ENCODE results near the gene TRMT11. TPM values are rescaled to one million over a fixed set of nuclear protein-coding genes. Genes with fewer than 3 reads are reported as not detected.

Gene TRMT11
- total and polyA plus RNA-seq, 3 experiments from 2014 or later: 14.8 to 37.9 (median 35.8) TPM

DNA sequence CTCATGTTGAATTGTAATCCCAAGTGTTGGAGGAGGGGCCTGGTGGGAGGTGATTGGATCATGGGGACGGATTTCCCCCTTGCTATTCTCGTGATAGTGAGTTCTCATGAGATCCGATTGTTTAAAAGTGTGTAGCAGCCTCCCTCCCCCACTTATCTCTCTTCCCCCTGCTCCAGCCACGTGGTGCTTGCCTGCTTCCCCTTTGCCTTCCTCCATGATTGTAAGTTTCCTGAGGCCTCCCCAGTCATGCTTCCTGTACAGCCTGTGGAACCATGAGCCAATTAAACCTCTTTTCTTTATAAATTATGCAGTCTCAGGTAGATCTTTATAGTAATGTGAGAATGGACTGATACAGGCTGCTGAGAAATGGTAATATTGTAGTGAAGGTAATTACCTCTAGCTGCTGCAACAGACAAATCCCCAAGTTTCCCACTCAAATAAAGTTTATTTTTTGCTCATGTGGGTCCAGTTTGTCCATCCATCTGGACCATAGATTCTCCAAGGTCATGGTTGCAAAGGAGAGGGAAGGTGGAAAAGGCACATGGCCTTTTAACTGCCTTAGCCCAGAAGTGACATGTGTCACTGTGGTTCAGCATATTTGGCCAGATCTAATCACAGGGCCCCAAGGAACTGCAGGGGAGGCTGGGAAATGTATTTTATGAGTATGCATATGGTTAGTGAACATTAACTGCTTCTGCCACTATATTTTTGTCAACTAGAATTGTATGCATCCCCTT is 89.2 kb downstream of the TRMT11 start:
- Mint-ChIP-seq H3K36me3 (peaks cover 3 to 24% (median 12%) of the 10 kb centered on the region in 3 donors), H3K27me3 (peaks cover 0 to 2% of the 10 kb centered on the region in 2 donors), H3K27ac (no peak overlapping the region), H3K4me3 (no peak overlapping the region), H3K9me3 (no peaks in the 10 kb centered on the region), H3K4me1 (no peaks in the 10 kb centered on the region)
- no peak overlapping the region for H3K27ac ChIP-seq (ENCODE audit: low read depth, low read length)
- no peaks in the 10 kb centered on the region for H3K4me1 ChIP-seq (ENCODE audit: insufficient read depth, low read length)
- H3K27me3 ChIP-seq (ENCODE audit: insufficient read depth, low read length, poor library complexity, severe bottlenecking): no peaks in the 10 kb centered on the region
- POLR2A ChIA-PET: no interaction called here
- H3K9me3 ChIP-seq (ENCODE audit: low read length): no peaks in the 10 kb centered on the region
- H3K36me3 ChIP-seq (ENCODE audit: insufficient read depth, low read length): no peaks in the 10 kb centered on the region
- CTCF ChIA-PET: no interaction called here
- DNase-seq: no peak
- no peak overlapping the region for H3K4me3 ChIP-seq (ENCODE audit: low read length)

DNA sequence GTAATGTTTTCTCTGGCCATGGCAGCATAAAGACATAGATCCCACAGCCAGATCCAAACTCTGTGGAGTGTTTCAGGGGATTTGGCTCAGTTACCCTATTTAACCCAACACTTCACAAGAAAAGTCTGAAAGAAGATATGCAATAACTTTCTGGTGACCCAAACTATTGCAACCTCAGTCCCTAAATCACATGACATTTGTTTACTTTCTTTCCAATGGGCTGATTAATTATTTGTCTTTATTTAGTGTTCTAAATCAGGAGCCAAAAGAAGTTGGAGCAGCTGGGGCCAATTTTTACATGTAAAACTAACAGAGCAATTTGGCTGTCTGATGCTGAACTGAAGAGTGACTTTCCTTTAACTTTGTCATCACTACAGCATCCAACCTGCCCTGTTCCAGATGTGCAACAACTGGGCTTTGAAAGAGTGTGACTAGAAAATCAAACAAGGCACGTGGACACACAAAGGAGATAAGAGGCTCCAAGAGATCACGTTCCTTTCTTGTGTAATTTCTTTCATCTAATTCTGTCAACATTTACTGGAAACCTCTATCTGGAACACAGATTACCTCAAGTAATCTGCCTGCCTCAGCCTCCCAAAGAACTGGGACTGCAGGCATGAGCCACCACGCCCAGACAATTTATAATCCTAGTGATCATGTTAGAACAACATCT is 90.8 kb downstream of the TRMT11 start:
- no peaks in the 10 kb centered on the region for H3K36me3 ChIP-seq (ENCODE audit: insufficient read depth, low read length)

DNA sequence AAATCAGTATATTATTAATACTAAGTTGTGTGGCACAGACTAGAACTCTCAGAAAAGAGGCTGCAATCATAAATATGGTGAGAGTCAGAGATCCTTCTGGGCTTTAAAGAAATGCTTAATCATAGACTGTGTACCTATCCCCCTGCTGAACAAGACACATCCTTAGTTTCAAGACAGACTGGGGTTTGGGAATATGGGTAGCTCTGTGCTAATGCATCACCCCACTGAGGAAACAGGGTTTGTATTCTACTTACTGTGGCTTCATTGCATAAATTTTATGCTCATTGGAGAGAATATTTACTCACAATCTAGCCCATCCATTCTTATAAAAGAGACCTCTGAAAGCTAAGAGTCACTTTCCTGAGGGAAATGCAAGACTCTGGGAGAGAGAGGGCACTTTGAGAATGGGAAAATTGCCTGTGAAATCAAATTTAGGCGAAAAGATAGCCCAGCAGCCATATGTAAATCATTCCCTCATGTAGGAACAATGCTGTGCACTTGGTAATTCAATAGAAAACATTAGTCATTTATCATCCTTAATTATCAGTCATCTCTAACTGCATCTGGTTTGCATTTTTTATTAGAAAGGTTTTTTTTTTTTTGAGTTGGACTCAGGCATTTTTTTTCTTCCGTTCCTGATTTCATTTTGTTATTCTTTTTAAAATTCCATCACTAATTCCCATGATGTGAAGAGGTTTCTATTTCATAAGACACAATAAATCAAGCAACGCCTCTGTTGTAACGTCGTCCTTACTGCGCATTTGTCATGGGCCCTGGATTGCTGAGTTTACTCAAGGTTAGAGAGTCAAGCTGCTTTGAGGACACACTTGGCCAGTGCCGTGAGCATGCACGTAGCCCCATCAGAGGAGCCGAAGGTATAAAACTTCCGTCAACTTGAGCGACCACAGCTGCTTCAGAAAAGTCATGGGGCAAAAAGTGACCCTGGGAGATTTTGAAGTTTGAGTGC is 91.8 kb downstream of the TRMT11 start:
- H3K36me3 Mint-ChIP-seq: peaks cover 3 to 18% (median 8%) of the 10 kb centered on the region in 3 donors
- Histone ChIP-seq H3K27me3 (ENCODE audit: insufficient read depth, low read length, poor library complexity, severe bottlenecking) (no peaks in the 10 kb centered on the region), H3K4me1 (ENCODE audit: insufficient read depth, low read length) (no peaks in the 10 kb centered on the region), H3K36me3 (ENCODE audit: insufficient read depth, low read length) (no peaks in the 10 kb centered on the region), H3K4me3 (ENCODE audit: low read length) (no peak overlapping the region), H3K27ac (ENCODE audit: low read depth, low read length) (no peak overlapping the region), H3K9me3 (ENCODE audit: low read length) (no peaks in the 10 kb centered on the region)
- H3K4me3 Mint-ChIP-seq: no peak overlapping the region
- ChIA-PET CTCF (no interaction called here), POLR2A (no interaction called here)
- no peaks in the 10 kb centered on the region for H3K9me3 Mint-ChIP-seq
- peaks cover 0 to 2% of the 10 kb centered on the region in 2 donors for H3K27me3 Mint-ChIP-seq
- H3K27ac Mint-ChIP-seq: no peak overlapping the region
- no peak for DNase-seq
- no peaks in the 10 kb centered on the region for H3K4me1 Mint-ChIP-seq

More for the DNA sequence above, 90.8 kb downstream of the TRMT11 start:
- ChIA-PET CTCF (no interaction called here), POLR2A (no interaction called here)
- Mint-ChIP-seq H3K27me3 (peaks cover 0 to 2% of the 10 kb centered on the region in 2 donors), H3K4me3 (no peak overlapping the region), H3K9me3 (no peaks in the 10 kb centered on the region), H3K4me1 (no peaks in the 10 kb centered on the region), H3K36me3 (peaks cover 3 to 18% (median 10%) of the 10 kb centered on the region in 3 donors), H3K27ac (no peak overlapping the region)
- Histone ChIP-seq H3K27ac (ENCODE audit: low read depth, low read length) (no peak overlapping the region), H3K4me1 (ENCODE audit: insufficient read depth, low read length) (no peaks in the 10 kb centered on the region), H3K4me3 (ENCODE audit: low read length) (no peak overlapping the region), H3K9me3 (ENCODE audit: low read length) (no peaks in the 10 kb centered on the region), H3K27me3 (ENCODE audit: insufficient read depth, low read length, poor library complexity, severe bottlenecking) (no peaks in the 10 kb centered on the region)
- no peak for DNase-seq

DNA sequence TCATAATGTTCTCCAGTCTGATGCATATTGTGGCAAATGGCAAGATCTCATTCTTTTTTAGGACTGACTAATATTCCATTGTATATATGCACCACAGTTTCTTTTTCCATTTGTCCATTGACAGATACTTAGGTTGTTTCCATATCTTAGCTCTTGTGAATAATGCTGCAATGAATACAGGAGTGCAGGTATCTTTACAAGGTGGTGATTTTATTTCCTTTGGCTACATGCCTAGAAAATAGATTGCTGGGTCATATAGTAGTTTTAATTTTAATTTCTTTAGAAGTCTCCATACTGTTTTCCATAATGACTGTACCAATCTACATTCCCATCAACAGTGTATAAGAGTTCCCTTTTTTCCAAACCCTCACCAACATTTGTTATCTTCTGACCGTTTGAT is 97.5 kb downstream of the TRMT11 start:
- Histone ChIP-seq H3K27me3 (ENCODE audit: insufficient read depth, low read length, poor library complexity, severe bottlenecking) (no peaks in the 10 kb centered on the region), H3K9me3 (ENCODE audit: low read length) (no peaks in the 10 kb centered on the region), H3K36me3 (ENCODE audit: insufficient read depth, low read length) (no peaks in the 10 kb centered on the region), H3K4me1 (ENCODE audit: insufficient read depth, low read length) (no peaks in the 10 kb centered on the region), H3K27ac (ENCODE audit: low read depth, low read length) (no peak overlapping the region), H3K4me3 (ENCODE audit: low read length) (no peak overlapping the region)
- POLR2A ChIA-PET: no interaction called here
- Mint-ChIP-seq H3K36me3 (peaks cover 1 to 6% (median 2%) of the 10 kb centered on the region in 3 donors), H3K4me1 (peaks cover 0 to 8% (median 0%) of the 10 kb centered on the region in 3 donors), H3K9me3 (no peaks in the 10 kb centered on the region), H3K27ac (no peak overlapping the region), H3K27me3 (no peaks in the 10 kb centered on the region), H3K4me3 (no peak overlapping the region)
- CTCF ChIA-PET: no interaction called here
- no peak for DNase-seq

DNA sequence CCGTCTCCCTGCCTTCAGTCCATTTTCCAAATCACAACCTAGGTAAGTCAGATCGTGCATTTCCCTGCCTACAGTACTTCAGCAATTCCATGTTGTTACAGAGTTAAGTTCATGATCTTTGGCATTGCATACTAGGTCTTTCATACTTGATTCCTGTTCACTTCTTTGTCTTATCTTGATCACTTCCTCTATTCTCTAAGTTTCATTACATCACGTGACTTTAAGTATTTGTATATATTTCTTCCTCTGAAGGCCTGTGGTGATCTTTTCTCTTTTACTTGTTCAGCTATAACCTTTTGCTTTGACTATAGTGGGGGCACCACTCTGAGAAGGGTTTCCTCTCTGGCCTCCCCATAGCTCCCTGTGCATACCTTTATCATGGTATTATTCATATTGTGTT is 100.2 kb downstream of the TRMT11 start:
- ChIA-PET POLR2A (no interaction called here), CTCF (no interaction called here)
- Mint-ChIP-seq H3K27me3 (no peaks in the 10 kb centered on the region), H3K36me3 (peaks cover 3 to 14% (median 5%) of the 10 kb centered on the region in 3 donors), H3K27ac (peak overlapping the region in 1 of 8 donors; percentile 67), H3K4me1 (peaks cover 0 to 8% (median 0%) of the 10 kb centered on the region in 3 donors), H3K9me3 (no peaks in the 10 kb centered on the region), H3K4me3 (no peak overlapping the region)
- no peak for DNase-seq
- H3K4me1 ChIP-seq (ENCODE audit: insufficient read depth, low read length): no peaks in the 10 kb centered on the region
- H3K27ac ChIP-seq (ENCODE audit: low read depth, low read length): no peak overlapping the region
- no peak overlapping the region for H3K4me3 ChIP-seq (ENCODE audit: low read length)
- no peaks in the 10 kb centered on the region for H3K27me3 ChIP-seq (ENCODE audit: insufficient read depth, low read length, poor library complexity, severe bottlenecking)
- no peaks in the 10 kb centered on the region for H3K9me3 ChIP-seq (ENCODE audit: low read length)
- H3K36me3 ChIP-seq (ENCODE audit: insufficient read depth, low read length): no peaks in the 10 kb centered on the region

Other genes starting within 250 kb of the TRMT11 start
- gene HEY2, start 236.9 kb upstream of the TRMT11 start, total RNA-seq: under 1 TPM; 0.09 TPM
- gene HEY2, start 236.9 kb upstream of the TRMT11 start, polyA plus RNA-seq: 0.20 TPM
- gene NCOA7, start 195.6 kb upstream of the TRMT11 start, total RNA-seq: 10 to 100 TPM; 54.7 to 62.5 TPM
- gene NCOA7, start 195.6 kb upstream of the TRMT11 start, polyA plus RNA-seq: 38.3 TPM
- 10 to 100 TPM; 12.1 to 12.8 TPM for gene HINT3, start 29.8 kb upstream of the TRMT11 start, total RNA-seq
- 10.4 TPM for gene HINT3, start 29.8 kb upstream of the TRMT11 start, polyA plus RNA-seq